H1 (cell line): ENCODE data around the gene MIOX. TPM values are rescaled to one million over a fixed set of nuclear protein-coding genes. Genes with fewer than 3 reads are reported as not detected.

ENCODE experiments used
- CTCF ChIA-PET: fragments of 300-600 bp; sonication (Branson Sonifier 250); formaldehyde crosslinking; loops from one replicate; lab custom pipeline; 2021; ENCODE audit not compliant: partially characterized antibody; lab: Charles Lee
- POLR2A ChIA-PET: fragments of 300-600 bp; sonication (Branson Sonifier 250); formaldehyde crosslinking; loops from one replicate; lab custom pipeline; 2021; ENCODE audit warnings: inconsistent platforms; ENCODE audit not compliant: partially characterized antibody; lab: Charles Lee
- DNase-seq, 2 experiments: peaks; one replicate each; pipeline versions ENCODE4 v3.0.0 to v3.0.0-alpha.2; 2010 to 2022; ENCODE audit warnings: low spot score in 2 of 2, low read depth in 1 of 2, mixed read lengths in 1 of 2
- FAIRE-seq: peaks from 2 replicates; lab custom pipeline; 2011; peaks lifted over from hg19 to GRCh38; lab: Jason Lieb, UNC
- H2AFZ ChIP-seq: 2 replicates; pipeline ENCODE4 v1.8.1; 2012; ENCODE audit warnings: low read length, inconsistent platforms
- H2AK5ac ChIP-seq: 2 replicates; pipeline ENCODE4 v1.6.1; 2013; ENCODE audit warnings: low read depth, low read length
- H2BK120ac ChIP-seq: replicated peaks from 2 replicates; pipeline ENCODE3; 2013; ENCODE audit warnings: low read depth, low read length, inconsistent platforms
- H2BK12ac ChIP-seq: 2 replicates; pipeline ENCODE4 v1.6.1; 2013; ENCODE audit warnings: low read depth, low read length
- H2BK15ac ChIP-seq: 2 replicates; pipeline ENCODE4 v1.6.1; 2013; ENCODE audit warnings: low read length
- H2BK20ac ChIP-seq: 2 replicates; pipeline ENCODE4 v1.6.1; 2013; ENCODE audit warnings: low read length
- H2BK5ac ChIP-seq: 2 replicates; pipeline ENCODE4 v1.6.1; 2013; ENCODE audit warnings: low read depth, low read length
- H3K14ac ChIP-seq: 2 replicates; pipeline ENCODE4 v1.6.1; 2013; ENCODE audit warnings: inconsistent platforms; ENCODE audit not compliant: insufficient read length
- H3K18ac ChIP-seq: 2 replicates; pipeline ENCODE4 v1.6.1; 2013; ENCODE audit warnings: low read length; ENCODE audit errors: extremely low read depth
- H3K23ac ChIP-seq: 2 replicates; pipeline ENCODE4 v1.6.1; 2013; ENCODE audit warnings: inconsistent platforms; ENCODE audit not compliant: insufficient read length
- H3K23me2 ChIP-seq: 2 replicates; pipeline ENCODE4 v1.6.1; 2013; ENCODE audit warnings: low read depth, low read length
- H3K27ac ChIP-seq: 2 replicates; pipeline ENCODE4 v1.6.1; 2011; ENCODE audit warnings: low read depth, low read length, inconsistent platforms
- H3K27me3 ChIP-seq, 4 experiments: replicated peaks in 1 of 4; 1 replicate in 1 of 4; 2 replicates in 3 of 4; pipeline versions ENCODE4 v1.6.1 to v1.8.1; 2011 to 2013; ENCODE audit warnings: low read length in 3 of 4, mild to moderate bottlenecking in 3 of 4, inconsistent platforms in 2 of 4, mixed read lengths in 2 of 4, moderate library complexity in 1 of 4; ENCODE audit not compliant: control insufficient read depth in 3 of 4, insufficient read depth in 3 of 4; ENCODE audit errors: extremely low read depth in 1 of 4
- H3K36me3 ChIP-seq, 4 experiments: 2 replicates each; pipeline versions ENCODE4 v1.6.1 to v1.8.1; 2011 to 2013; ENCODE audit warnings: mild to moderate bottlenecking in 4 of 4, low read length in 3 of 4, moderate library complexity in 2 of 4, control low read depth in 1 of 4, inconsistent platforms in 1 of 4; ENCODE audit not compliant: insufficient read depth in 4 of 4, control insufficient read depth in 2 of 4
- H3K4ac ChIP-seq: replicated peaks from 2 replicates; pipeline ENCODE3; 2013; ENCODE audit warnings: low read length, low read depth, mixed read lengths, inconsistent platforms; ENCODE audit not compliant: insufficient read length
- H3K4me1 ChIP-seq, 4 experiments: replicated peaks in 1 of 4; 1 replicate in 1 of 4; 2 replicates in 3 of 4; pipeline versions ENCODE4 v1.6.1 to v1.8.1; 2011 to 2013; ENCODE audit warnings: low read length in 3 of 4, inconsistent platforms in 2 of 4, mixed read lengths in 1 of 4; ENCODE audit not compliant: insufficient read depth in 4 of 4, control insufficient read depth in 3 of 4
- H3K4me2 ChIP-seq, 2 experiments: 2 replicates each; pipeline versions ENCODE4 v1.6.1 to v1.8.1; 2011 to 2013; ENCODE audit warnings: low read depth in 2 of 2, low read length in 2 of 2, control low read depth in 1 of 2, inconsistent platforms in 1 of 2, mild to moderate bottlenecking in 1 of 2; ENCODE audit not compliant: insufficient read depth in 1 of 2
- H3K4me3 ChIP-seq, 4 experiments: fragments of 200-600, 300-600 bp in 1 of 4; sonication (generic), shearing (Covaris generic), sonication (Bioruptor Twin) in 1 of 4; 2 replicates each; pipeline versions ENCODE4 v1.5.1 to v1.8.1; 2011 to 2016; ENCODE audit warnings: low read length in 4 of 4, low read depth in 3 of 4, control low read depth in 2 of 4, inconsistent platforms in 2 of 4, mild to moderate bottlenecking in 2 of 4, mixed read lengths in 1 of 4, moderate library complexity in 1 of 4; ENCODE audit not compliant: insufficient read depth in 2 of 4; ENCODE audit errors: extremely low read depth in 1 of 4
- H3K56ac ChIP-seq: replicated peaks from 2 replicates; pipeline ENCODE3; 2013; ENCODE audit warnings: low read depth, mild to moderate bottlenecking, mixed read lengths, low read length, inconsistent platforms; ENCODE audit not compliant: insufficient read length
- H3K79me1 ChIP-seq: 2 replicates; pipeline ENCODE4 v1.6.1; 2013; ENCODE audit warnings: low read depth, low read length, control low read depth
- H3K79me2 ChIP-seq, 2 experiments: 2 replicates each; pipeline versions ENCODE4 v1.6.1 to v1.8.1; 2012 to 2013; ENCODE audit warnings: low read length in 2 of 2, mild to moderate bottlenecking in 2 of 2, inconsistent platforms in 1 of 2; ENCODE audit not compliant: insufficient read depth in 2 of 2, control insufficient read depth in 1 of 2
- H3K9ac ChIP-seq, 4 experiments: replicated peaks in 1 of 4; 1 replicate in 1 of 4; 2 replicates in 3 of 4; pipeline versions ENCODE4 v1.6.1 to v1.8.1; 2011 to 2013; ENCODE audit warnings: low read depth in 3 of 4, low read length in 3 of 4, control low read depth in 2 of 4, mild to moderate bottlenecking in 2 of 4, moderate library complexity in 2 of 4, inconsistent platforms in 1 of 4; ENCODE audit errors: extremely low read depth in 1 of 4
- H3K9me3 ChIP-seq, 2 experiments: 2 replicates each; pipeline versions ENCODE4 v1.6.1 to v1.8.1; 2012 to 2013; ENCODE audit warnings: mild to moderate bottlenecking in 2 of 2, moderate library complexity in 2 of 2, control low read depth in 1 of 2, inconsistent platforms in 1 of 2, low read depth in 1 of 2, low read length in 1 of 2, mixed read lengths in 1 of 2; ENCODE audit not compliant: insufficient read depth in 2 of 2
- H4K20me1 ChIP-seq, 2 experiments: replicated peaks in 1 of 2; 2 replicates each; pipeline versions ENCODE3 to v1.8.1; 2011 to 2013; ENCODE audit warnings: inconsistent platforms in 2 of 2, low read length in 2 of 2, mild to moderate bottlenecking in 1 of 2; ENCODE audit not compliant: insufficient read depth in 2 of 2, control insufficient read depth in 1 of 2
- H4K5ac ChIP-seq: 2 replicates; pipeline ENCODE4 v1.6.1; 2013; ENCODE audit warnings: low read length, low read depth, mixed read lengths, inconsistent platforms; ENCODE audit not compliant: insufficient read length
- H4K8ac ChIP-seq: 2 replicates; pipeline ENCODE4 v1.8.0; 2013; ENCODE audit warnings: mild to moderate bottlenecking, moderate library complexity, low read length, inconsistent platforms; ENCODE audit not compliant: insufficient read depth; ENCODE audit errors: extremely low read depth
- H4K91ac ChIP-seq: replicated peaks from 2 replicates; pipeline ENCODE3; 2013; ENCODE audit warnings: low read length, mixed read lengths, inconsistent platforms; ENCODE audit not compliant: insufficient read length
- BACH1 ChIP-seq: IDR thresholded peaks from 2 replicates; pipeline ENCODE4 v1.6.1; 2012; ENCODE audit warnings: low read length, improper control_type of control experiment
- BRCA1 ChIP-seq: IDR thresholded peaks from 2 replicates; pipeline ENCODE4 v1.6.1; 2012; ENCODE audit warnings: low read depth, low read length, improper control_type of control experiment
- CHD2 ChIP-seq: IDR thresholded peaks from 2 replicates; pipeline ENCODE4 v1.6.1; 2012; ENCODE audit warnings: low read length, improper control_type of control experiment
- CREB1 ChIP-seq: IDR thresholded peaks from 2 replicates; pipeline ENCODE4 v1.6.1; 2012; ENCODE audit warnings: inconsistent platforms
- EGR1 ChIP-seq: IDR thresholded peaks from 2 replicates; pipeline ENCODE4 v1.6.1; 2011; ENCODE audit warnings: low read depth, low read length, borderline replicate concordance
- EP300 ChIP-seq, 2 experiments: IDR thresholded peaks; 1 replicate in 1 of 2; 2 replicates in 1 of 2; pipeline ENCODE4 v1.6.1; 2011 to 2012; ENCODE audit warnings: low read depth in 2 of 2, low read length in 2 of 2, mild to moderate bottlenecking in 2 of 2, borderline replicate concordance in 1 of 2, inconsistent platforms in 1 of 2, moderate library complexity in 1 of 2
- KDM1A ChIP-seq: fragments of 200-600, 300-600 bp; sonication (generic); IDR thresholded peaks from 2 replicates; pipeline ENCODE4 v1.7.1; 2016; ENCODE audit warnings: mild to moderate bottlenecking, low read length, borderline replicate concordance
- RAD21 ChIP-seq, 2 experiments: IDR thresholded peaks in 1 of 2; conservative IDR thresholded peaks in 1 of 2; 2 replicates each; pipeline ENCODE4 v1.6.1; 2011; ENCODE audit warnings: low read depth in 2 of 2, low read length in 2 of 2, improper control_type of control experiment in 1 of 2, inconsistent platforms in 1 of 2, mild to moderate bottlenecking in 1 of 2, moderate library complexity in 1 of 2
- SIRT6 ChIP-seq: IDR thresholded peaks from one replicate; pipeline ENCODE4 v1.7.1; 2012; ENCODE audit warnings: low read length, inconsistent platforms
- TAF7 ChIP-seq: optimal IDR thresholded peaks from 2 replicates; pipeline ENCODE3; 2011; ENCODE audit warnings: low read depth, mild to moderate bottlenecking, inconsistent platforms, low read length, moderate library complexity, borderline replicate concordance
- WGBS, 2 experiments: shearing (Covaris generic) in 1 of 2; methylation state at CpG; one replicate each; pipeline versions ENCODE4 v1.1.6 to v1.1.7; 2013 to 2015; ENCODE audit warnings: low lambda C conversion rate in 2 of 2, mixed read lengths in 2 of 2, inconsistent platforms in 1 of 2, low coverage in 1 of 2, missing lambda C conversion rate in 1 of 2; ENCODE audit not compliant: insufficient replicate concordance in 2 of 2, insufficient coverage in 1 of 2, insufficient read length in 1 of 2; ENCODE audit errors: extremely low coverage in 1 of 2, missing lambda C conversion rate in 1 of 2; 5-methylcytosine and 5-hydroxymethylcytosine counted together
- polyA plus RNA-seq, 7 experiments: library from polyadenylated mRNA; depleted of rRNA in 3 of 7; stranded (reverse) in 5 of 7; unstranded in 2 of 7; fragments of >200 nt in 5 of 7; fragments of 200-250 nt in 2 of 7; gene quantifications; 1 replicate in 5 of 7; 2 replicates in 1 of 7; 4 replicates in 1 of 7; pipeline versions ENCODE4 v1.2.1 to v1.2.3, GENCODE V29; 2011 to 2013; ENCODE audit warnings: missing spikeins in 2 of 7, mixed read lengths in 2 of 7
- total RNA-seq: library from RNA; stranded (reverse); fragmentation: NEBNext Ultra II Directional; extraction: Animal tissue kit (Norgen Biotek cat#: 25700); gene quantifications from 2 replicates; pipeline ENCODE4 v1.2.1, GENCODE V29; 2021
- TF ChIP-seq, protein P1 (sequence below): IDR thresholded peaks from 2 replicates; pipeline ENCODE4 v1.6.1; 2011; ENCODE audit warnings: low read length, improper control_type of control experiment
- TF ChIP-seq, protein P2 (sequence below): IDR thresholded peaks from 2 replicates; pipeline ENCODE4 v1.6.1; 2011; ENCODE audit warnings: low read depth, mild to moderate bottlenecking, low read length; ENCODE audit not compliant: insufficient read depth

The MIOX gene
- total and polyA plus RNA-seq, 2 of the 8 experiments (the other 6 are each of a cell fraction or from before 2014, with no cell fraction given): 0.30 to 0.32 TPM

DNA sequence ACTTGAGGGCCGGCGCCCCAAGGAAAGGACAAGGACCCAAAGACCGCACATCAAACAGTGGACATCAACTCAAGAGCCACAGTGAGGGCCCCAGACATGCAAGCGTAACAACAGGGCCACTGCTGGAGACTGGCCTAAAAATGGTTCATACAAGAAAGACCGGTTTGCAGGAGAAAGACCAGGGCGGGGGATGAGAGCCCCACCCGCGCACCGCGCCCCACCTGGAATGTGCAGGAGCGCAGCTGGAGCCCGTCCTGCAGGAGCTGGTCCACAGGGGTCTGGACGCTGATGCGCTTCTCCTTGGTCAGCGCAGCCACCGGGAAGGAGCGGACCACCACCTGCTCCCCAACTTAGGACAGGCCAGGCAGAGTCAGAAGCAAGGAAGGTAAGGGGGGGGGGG, 25.7 kb upstream of the MIOX start:
- Histone ChIP-seq H3K9me3 (no peaks in the 10 kb centered on the region), H3K27me3 (no peaks in the 10 kb centered on the region; a peak in 1 of 7 replicates), H2BK120ac (no peak overlapping the region), H3K9ac (no peak overlapping the region), H2AK5ac (no peak overlapping the region), H2BK12ac (no peak overlapping the region), H3K14ac (no peak overlapping the region), H2BK15ac (no peak overlapping the region), H3K79me1 (no peaks in the 10 kb centered on the region), H2BK20ac (no peak overlapping the region), H4K8ac (no peak overlapping the region), H3K23ac (no peak overlapping the region), H3K4me3 (no peak overlapping the region), H3K36me3 (peaks cover 20 to 78% (median 42%) of the 10 kb centered on the region in 4 experiments), H3K4me1 (no peaks in the 10 kb centered on the region), H4K5ac (no peak overlapping the region), H4K20me1 (peaks cover 15 to 23% of the 10 kb centered on the region in 2 experiments), H4K91ac (no peak overlapping the region), H2AFZ (no peak overlapping the region), H2BK5ac (no peak overlapping the region), H3K23me2 (no peaks in the 10 kb centered on the region; the same call in 1 of the 2 replicates), H3K56ac (no peak overlapping the region), H3K18ac (no peak overlapping the region), H3K4ac (no peak overlapping the region), H3K79me2 (no peaks in the 10 kb centered on the region), H3K27ac (no peak overlapping the region), H3K4me2 (no peak overlapping the region)
- CTCF ChIA-PET: interaction anchor here (0.6 to 1.2 kb wide), 4 partner anchors 9 to 103 kb away, joined by 3 to 6 read pairs (median 3); no protein-coding TSS in a partner anchor
- WGBS, 2 experiments: 96% methylated on average over 16 of the region's 17 CpGs; no CpG with 5 or more reads in 1 of the 2 experiments
- POLR2A ChIA-PET: interaction anchor here (1.0 to 1.2 kb wide), 2 partner anchors 12 to 13 kb away, joined by 3 read pairs; no protein-coding TSS in a partner anchor
- DNase-seq: no peak
- no peak for FAIRE-seq
- no peak for TF ChIP-seq BRCA1
- TF ChIP-seq EP300 (IDR thresholded peaks at IDR 0.05; ENCODE audit: borderline replicate concordance in 1 of 2, low read depth in 2 of 2, low read length in 2 of 2): no peak
- no peak for TF ChIP-seq KDM1A
- TF ChIP-seq, protein P1, sequence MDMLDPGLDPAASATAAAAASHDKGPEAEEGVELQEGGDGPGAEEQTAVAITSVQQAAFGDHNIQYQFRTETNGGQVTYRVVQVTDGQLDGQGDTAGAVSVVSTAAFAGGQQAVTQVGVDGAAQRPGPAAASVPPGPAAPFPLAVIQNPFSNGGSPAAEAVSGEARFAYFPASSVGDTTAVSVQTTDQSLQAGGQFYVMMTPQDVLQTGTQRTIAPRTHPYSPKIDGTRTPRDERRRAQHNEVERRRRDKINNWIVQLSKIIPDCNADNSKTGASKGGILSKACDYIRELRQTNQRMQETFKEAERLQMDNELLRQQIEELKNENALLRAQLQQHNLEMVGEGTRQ: no peak
- TF ChIP-seq CHD2: no peak
- TF ChIP-seq SIRT6: no peak
- TF ChIP-seq TAF7: no peak
- TF ChIP-seq, protein P2, sequence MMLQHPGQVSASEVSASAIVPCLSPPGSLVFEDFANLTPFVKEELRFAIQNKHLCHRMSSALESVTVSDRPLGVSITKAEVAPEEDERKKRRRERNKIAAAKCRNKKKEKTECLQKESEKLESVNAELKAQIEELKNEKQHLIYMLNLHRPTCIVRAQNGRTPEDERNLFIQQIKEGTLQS: no peak
- no peak for TF ChIP-seq CREB1
- TF ChIP-seq RAD21 (IDR thresholded peaks at IDR 0.05 in 1 of 2, conservative IDR thresholded peaks at IDR 0.05 in 1 of 2; ENCODE audit: low read depth in 2 of 2, low read length in 2 of 2): no peak
- no peak for TF ChIP-seq EGR1
- TF ChIP-seq BACH1: no peak
